Ovary (tissue), 3 donors: ENCODE data around the gene GLO1.

Experiments used
- CTCF ChIP-seq, 3 donors: fragments of 450-650 bp in 2 of 3; fragments of 200-600 bp in 1 of 3; IDR thresholded peaks; one replicate each; pipeline versions ENCODE4 v1.5.1 to v1.8.0; 2016 to 2022; ENCODE audit warnings: antibody characterized with exemption in 3 of 3, mild to moderate bottlenecking in 1 of 3
- POLR2A ChIP-seq: fragments of 450-650 bp; IDR thresholded peaks from one replicate; pipeline ENCODE4 v1.6.1; 2017; ENCODE audit warnings: antibody characterized with exemption, mild to moderate bottlenecking, moderate library complexity
- donor health status: DM: no; HTN: no; CAD: no.

- no peak for TF ChIP-seq CTCF (IDR thresholded peaks at IDR 0.05)
- TF ChIP-seq POLR2A = no peak
Observed at GRCh38 chr6:38688579-38689087, 14.3 kb downstream of the GLO1 start.
